Stimulated activated naive CD8-positive, alpha-beta T cell treated with anti-CD3 and anti-CD28 coated beads, Interleukin-15, Interleukin-2, amounts not matched to agents 100 ng/mL and 50 ng/mL, for 24 hours (primary cell): Measurements from ENCODE around the gene GRM2.
"Not testable (repeated sequence)": the region's sequence is repeated elsewhere in the genome, so short reads cannot be mapped to it uniquely, and the experiment has no call there.

Experiments used
- H3K27ac Mint-ChIP-seq: one replicate; pipeline ENCODE4 v1.8.0; 2021; ENCODE audit warnings: mild to moderate bottlenecking, mixed read lengths
- H3K27me3 Mint-ChIP-seq: one replicate; pipeline ENCODE4 v1.8.0; 2021; ENCODE audit warnings: mixed read lengths
- H3K36me3 Mint-ChIP-seq: one replicate; pipeline ENCODE4 v1.8.0; 2021; ENCODE audit warnings: low read depth, mixed read lengths
- H3K4me1 Mint-ChIP-seq: one replicate; pipeline ENCODE4 v1.8.0; 2021; ENCODE audit warnings: low read depth, mixed read lengths
- H3K4me3 Mint-ChIP-seq: one replicate; pipeline ENCODE4 v1.8.0; 2021; ENCODE audit warnings: mild to moderate bottlenecking, mixed read lengths
- H3K9me3 Mint-ChIP-seq: one replicate; pipeline ENCODE4 v1.8.0; 2021; ENCODE audit warnings: mixed read lengths

GRM2 gene

GRCh38 chr3:51719410-51720025 is 12.7 kb downstream of the GRM2 start:
- no peak overlapping the region for H3K4me3 Mint-ChIP-seq
- peak overlapping the region; percentile 32 for H3K27ac Mint-ChIP-seq
- H3K27me3 Mint-ChIP-seq: no peaks in the 10 kb centered on the region
- H3K36me3 Mint-ChIP-seq: no peaks in the 10 kb centered on the region
- H3K9me3 Mint-ChIP-seq: no peaks in the 10 kb centered on the region
- peaks cover 38% of the 10 kb centered on the region for H3K4me1 Mint-ChIP-seq

GRCh38 chr3:51720292-51721061 is 13.6 kb downstream of the GRM2 start:
- Mint-ChIP-seq H3K4me1 (peaks cover 43% of the 10 kb centered on the region), H3K27me3 (no peaks in the 10 kb centered on the region), H3K27ac (peak overlapping the region; percentile 34), H3K36me3 (no peaks in the 10 kb centered on the region), H3K4me3 (no peak overlapping the region), H3K9me3 (peaks cover 4% of the 10 kb centered on the region)

DNA sequence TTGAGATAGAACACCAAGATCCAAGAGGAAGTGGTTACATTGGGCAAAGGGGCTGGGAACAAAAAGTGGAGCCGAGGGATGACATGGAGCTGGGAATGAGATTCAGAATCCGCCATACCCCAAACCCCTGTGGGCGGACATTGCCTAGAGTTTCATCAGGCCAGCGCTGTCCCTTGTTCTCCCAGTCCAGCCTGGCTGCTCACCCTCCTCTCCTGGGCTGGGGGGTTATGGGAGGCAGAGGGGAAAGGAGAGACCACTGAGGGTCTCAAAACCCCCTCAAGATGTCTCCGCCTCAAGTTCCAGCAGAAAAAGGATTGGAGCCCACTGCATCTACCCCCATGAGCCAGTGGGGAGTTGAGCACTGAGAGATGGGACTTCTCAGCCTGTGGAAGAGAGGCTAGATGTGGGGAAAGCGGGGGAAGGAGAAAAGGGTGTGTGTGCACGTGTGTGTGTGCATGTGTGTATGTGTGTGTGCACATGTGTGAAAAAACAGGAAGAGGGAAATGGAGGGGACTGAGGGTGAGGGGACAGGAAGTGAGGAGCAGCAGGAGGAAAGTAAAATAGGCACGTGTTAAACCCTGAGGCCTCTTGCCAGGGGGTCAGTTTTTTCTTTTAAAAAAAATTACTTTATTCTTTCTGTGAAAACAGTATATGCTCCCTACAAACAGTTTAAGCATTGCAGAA is 14.3 kb downstream of the GRM2 start:
- Mint-ChIP-seq H3K27ac (peak overlapping the region; percentile 34), H3K36me3 (no peaks in the 10 kb centered on the region)

DNA sequence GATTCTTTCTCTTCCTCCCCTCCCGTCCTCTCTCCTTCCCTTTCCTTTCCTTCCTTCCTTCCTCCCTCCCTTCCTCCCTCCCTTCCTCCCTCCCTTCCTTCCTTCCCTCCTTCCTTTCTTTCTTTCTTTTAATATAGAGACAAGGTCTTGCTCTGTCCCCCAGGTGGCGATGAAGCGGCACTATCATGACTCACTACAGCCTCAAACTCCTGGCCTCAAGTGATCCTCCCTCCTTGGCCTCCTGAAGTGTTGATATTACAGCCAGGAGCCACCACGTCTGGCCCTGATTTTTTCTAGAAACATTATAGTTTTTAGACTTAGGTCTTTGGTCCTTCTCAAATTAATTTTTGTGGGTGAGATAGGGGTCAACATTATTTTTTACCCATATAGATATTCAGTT is 15.5 kb downstream of the GRM2 start:
- no peaks in the 10 kb centered on the region for H3K27me3 Mint-ChIP-seq
- H3K4me1 Mint-ChIP-seq: peaks cover 56% of the 10 kb centered on the region
- H3K36me3 Mint-ChIP-seq: no peaks in the 10 kb centered on the region
- no peak overlapping the region for H3K4me3 Mint-ChIP-seq
- peaks cover 4% of the 10 kb centered on the region for H3K9me3 Mint-ChIP-seq
- peak overlapping the region; percentile 26 for H3K27ac Mint-ChIP-seq

More for the DNA sequence above, 14.3 kb downstream of the GRM2 start:
- Mint-ChIP-seq H3K27me3 (no peaks in the 10 kb centered on the region), H3K9me3 (peaks cover 4% of the 10 kb centered on the region), H3K4me1 (peaks cover 44% of the 10 kb centered on the region), H3K4me3 (no peak overlapping the region)

GRCh38 chr3:51727500-51727899 is 20.6 kb downstream of the GRM2 start:
- H3K27me3 Mint-ChIP-seq: no peaks in the 10 kb centered on the region
- H3K36me3 Mint-ChIP-seq: no peaks in the 10 kb centered on the region
- peak overlapping the region; percentile 59 for H3K4me3 Mint-ChIP-seq
- peaks cover 8% of the 10 kb centered on the region for H3K9me3 Mint-ChIP-seq
- H3K27ac Mint-ChIP-seq: peak overlapping the region; percentile 91
- peaks cover 57% of the 10 kb centered on the region for H3K4me1 Mint-ChIP-seq

DNA sequence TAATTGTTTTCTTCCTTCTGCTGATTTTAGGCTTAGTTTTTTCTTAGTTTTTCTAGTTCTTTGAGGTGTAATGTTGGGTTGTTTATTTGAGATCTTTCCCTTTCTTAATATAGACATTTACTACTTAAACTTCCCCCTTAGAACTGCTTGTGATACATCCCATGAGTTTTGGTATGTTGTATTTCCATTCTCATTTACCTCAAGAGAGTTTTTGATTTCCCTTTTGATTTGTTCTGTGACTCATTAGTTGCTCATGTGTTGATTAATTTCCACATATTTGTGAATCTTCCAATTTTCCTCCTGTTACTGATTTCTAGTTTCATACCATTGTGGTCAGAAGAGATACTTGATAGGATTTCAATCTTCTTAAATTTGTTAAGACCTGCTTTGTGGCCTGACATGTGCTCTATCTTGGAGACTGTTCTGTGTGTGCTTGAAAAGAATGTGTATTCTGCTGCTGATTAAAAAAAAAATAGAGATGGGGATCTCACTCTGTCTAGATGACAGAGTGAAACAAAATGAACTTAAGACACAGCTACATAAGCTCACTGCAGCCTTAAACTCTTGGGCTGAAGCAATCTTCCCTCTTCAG is 22.3 kb downstream of the GRM2 start:
- H3K27me3 Mint-ChIP-seq: no peaks in the 10 kb centered on the region
- H3K36me3 Mint-ChIP-seq: no peaks in the 10 kb centered on the region
- peaks cover 8% of the 10 kb centered on the region for H3K9me3 Mint-ChIP-seq
- H3K27ac Mint-ChIP-seq: peak overlapping the region; percentile 91
- H3K4me3 Mint-ChIP-seq: peak overlapping the region; percentile 72
- peaks cover 64% of the 10 kb centered on the region for H3K4me1 Mint-ChIP-seq

GRCh38 chr3:51733859-51734571 is 27.1 kb downstream of the GRM2 start:
- H3K9me3 Mint-ChIP-seq: no peaks in the 10 kb centered on the region
- peaks cover 12% of the 10 kb centered on the region for H3K27me3 Mint-ChIP-seq
- H3K27ac Mint-ChIP-seq: peak overlapping the region; percentile 90
- H3K36me3 Mint-ChIP-seq: no peaks in the 10 kb centered on the region
- peaks cover 62% of the 10 kb centered on the region for H3K4me1 Mint-ChIP-seq
- peak overlapping the region; percentile 69 for H3K4me3 Mint-ChIP-seq

DNA sequence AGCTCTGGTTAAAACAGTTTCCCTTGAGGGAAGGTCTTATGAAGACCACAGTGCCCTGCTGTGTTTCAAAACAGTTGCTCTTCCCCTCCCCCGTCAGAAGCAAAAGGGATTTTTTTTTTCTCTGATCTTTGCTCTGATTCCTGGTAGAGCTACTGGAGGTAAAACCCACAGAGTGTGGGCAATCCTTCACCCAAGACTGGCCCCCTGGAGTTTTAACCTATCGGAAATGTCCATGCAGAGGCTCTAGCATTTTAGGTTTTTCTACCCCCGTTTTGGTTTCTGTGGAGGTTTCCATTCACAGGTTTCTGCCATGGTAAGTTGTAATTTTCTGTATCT is 27.7 kb downstream of the GRM2 start:
- Mint-ChIP-seq H3K9me3 (no peaks in the 10 kb centered on the region), H3K36me3 (no peaks in the 10 kb centered on the region), H3K4me3 (peak overlapping the region; percentile 69), H3K27me3 (peaks cover 16% of the 10 kb centered on the region), H3K27ac (peak overlapping the region; percentile 90), H3K4me1 (peaks cover 61% of the 10 kb centered on the region)

GRCh38 chr3:51735039-51735438 is 28.2 kb downstream of the GRM2 start:
- H3K36me3 Mint-ChIP-seq: no peaks in the 10 kb centered on the region
- H3K4me1 Mint-ChIP-seq: peaks cover 56% of the 10 kb centered on the region
- H3K4me3 Mint-ChIP-seq: peak overlapping the region; percentile 69
- H3K27ac Mint-ChIP-seq: peak overlapping the region; percentile 90
- peaks cover 16% of the 10 kb centered on the region for H3K27me3 Mint-ChIP-seq
- no peaks in the 10 kb centered on the region for H3K9me3 Mint-ChIP-seq

DNA sequence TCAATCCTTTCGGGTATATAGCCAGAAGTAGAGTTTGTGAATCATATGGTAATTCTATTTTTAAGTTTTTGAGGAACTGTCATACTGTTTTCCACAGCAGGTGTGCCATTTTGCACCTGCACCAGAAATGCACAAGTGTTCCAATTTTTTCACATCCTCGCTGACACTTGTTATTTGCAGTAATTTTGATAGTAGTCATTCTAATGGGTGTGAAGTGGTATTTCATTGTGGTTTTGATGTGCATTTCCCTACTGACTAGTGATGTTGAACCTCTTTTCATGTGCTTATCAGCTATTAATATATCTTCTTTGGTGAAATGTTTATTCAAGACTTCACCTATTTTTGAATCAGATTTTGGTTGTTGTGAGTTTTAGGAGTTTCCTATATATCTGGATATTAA is 29.1 kb downstream of the GRM2 start:
- Mint-ChIP-seq H3K27ac (peak overlapping the region; percentile 19), H3K9me3 (no peaks in the 10 kb centered on the region), H3K4me3 (no peak overlapping the region), H3K36me3 (no peaks in the 10 kb centered on the region), H3K4me1 (peaks cover 48% of the 10 kb centered on the region), H3K27me3 (peaks cover 16% of the 10 kb centered on the region)

- peak overlapping the region; percentile 21 for H3K27ac Mint-ChIP-seq
- H3K4me1 Mint-ChIP-seq: peaks cover 41% of the 10 kb centered on the region
- peaks cover 16% of the 10 kb centered on the region for H3K27me3 Mint-ChIP-seq
- H3K36me3 Mint-ChIP-seq: no peaks in the 10 kb centered on the region
- H3K4me3 Mint-ChIP-seq: no peak overlapping the region
- no peaks in the 10 kb centered on the region for H3K9me3 Mint-ChIP-seq
Observed at GRCh38 chr3:51739110-51739509, 32.2 kb downstream of the GRM2 start.

DNA sequence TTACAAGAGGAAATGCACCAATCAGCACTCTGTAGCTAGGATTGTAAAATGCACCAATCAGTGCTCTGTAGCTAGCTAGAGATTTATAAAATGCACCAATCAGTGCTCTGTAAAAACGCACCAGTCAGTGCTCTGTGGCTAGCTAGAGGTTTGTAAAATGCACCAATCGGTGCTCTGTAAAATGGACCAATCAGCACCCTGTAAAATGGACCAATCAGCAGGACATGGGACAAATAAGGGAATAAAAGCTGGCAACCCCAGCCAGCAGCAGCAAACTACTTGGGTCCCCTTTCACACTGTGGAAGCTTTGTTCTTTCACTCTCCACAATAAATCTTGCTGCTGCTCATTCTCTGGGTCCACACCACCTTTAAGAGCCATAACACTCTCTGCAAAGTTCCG is 35.5 kb downstream of the GRM2 start:
- H3K4me3 Mint-ChIP-seq: peak overlapping the region; percentile 65
- H3K9me3 Mint-ChIP-seq, H3K27ac Mint-ChIP-seq, H3K36me3 Mint-ChIP-seq: not testable (repeated sequence)
- H3K4me1 Mint-ChIP-seq: peaks cover 47% of the 10 kb centered on the region
- peaks cover 16% of the 10 kb centered on the region for H3K27me3 Mint-ChIP-seq

DNA sequence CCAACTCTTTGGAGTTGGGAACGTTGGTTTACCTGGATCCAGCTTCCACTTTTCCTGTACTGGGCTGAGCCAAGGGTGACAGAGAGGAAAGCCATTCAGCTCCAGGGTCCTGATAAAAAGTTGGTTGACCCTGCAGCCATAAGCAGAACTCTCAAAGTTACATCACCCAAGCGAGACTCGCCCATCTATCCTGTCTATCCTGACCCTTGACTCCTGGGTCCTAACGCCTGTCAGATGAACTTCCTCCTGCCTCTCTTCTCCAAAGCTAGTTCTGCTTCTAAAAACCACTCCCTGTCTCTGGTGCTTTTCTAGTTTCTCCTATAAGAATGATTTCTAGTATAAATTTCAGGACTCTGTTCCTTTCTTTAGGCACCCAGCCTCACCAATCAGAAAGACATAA is 36.1 kb downstream of the GRM2 start:
- not testable (repeated sequence) for H3K9me3 Mint-ChIP-seq, H3K36me3 Mint-ChIP-seq
- peaks cover 54% of the 10 kb centered on the region for H3K4me1 Mint-ChIP-seq
- peak overlapping the region; percentile 24 for H3K27ac Mint-ChIP-seq
- peak overlapping the region; percentile 65 for H3K4me3 Mint-ChIP-seq
- peaks cover 14% of the 10 kb centered on the region for H3K27me3 Mint-ChIP-seq

GRCh38 chr3:51747840-51748239 is 41.0 kb downstream of the GRM2 start:
- Mint-ChIP-seq H3K27ac (peak overlapping the region; percentile 90), H3K36me3 (peaks cover 11% of the 10 kb centered on the region), H3K27me3 (peaks cover under 1% of the 10 kb centered on the region), H3K4me3 (peak overlapping the region; percentile 32), H3K4me1 (peaks cover 74% of the 10 kb centered on the region), H3K9me3 (no peaks in the 10 kb centered on the region)
